Measurements from ENCODE around the gene HSPE1.

Gene HSPE1

DNA sequence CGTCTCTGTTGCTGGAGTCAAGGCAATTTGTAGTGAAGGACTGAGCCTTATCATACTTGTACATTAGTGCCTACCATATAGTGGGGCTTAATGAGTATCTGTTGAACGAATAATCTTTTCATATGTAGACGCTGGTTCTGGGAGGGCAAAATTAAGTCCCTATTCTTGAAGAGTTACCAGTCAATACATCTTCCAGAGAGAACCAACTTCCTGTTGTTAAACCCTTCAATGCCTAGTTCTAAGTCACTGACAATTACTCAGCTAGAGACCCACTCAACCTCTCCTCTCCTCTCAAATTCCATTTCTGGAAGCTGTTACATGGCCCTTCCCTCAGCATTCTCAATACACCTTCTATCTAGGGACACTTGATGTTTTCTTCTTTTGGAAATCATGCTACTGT lies 14.6 kb downstream of the HSPE1 start:
- TF ChIP-seq, protein P1, sequence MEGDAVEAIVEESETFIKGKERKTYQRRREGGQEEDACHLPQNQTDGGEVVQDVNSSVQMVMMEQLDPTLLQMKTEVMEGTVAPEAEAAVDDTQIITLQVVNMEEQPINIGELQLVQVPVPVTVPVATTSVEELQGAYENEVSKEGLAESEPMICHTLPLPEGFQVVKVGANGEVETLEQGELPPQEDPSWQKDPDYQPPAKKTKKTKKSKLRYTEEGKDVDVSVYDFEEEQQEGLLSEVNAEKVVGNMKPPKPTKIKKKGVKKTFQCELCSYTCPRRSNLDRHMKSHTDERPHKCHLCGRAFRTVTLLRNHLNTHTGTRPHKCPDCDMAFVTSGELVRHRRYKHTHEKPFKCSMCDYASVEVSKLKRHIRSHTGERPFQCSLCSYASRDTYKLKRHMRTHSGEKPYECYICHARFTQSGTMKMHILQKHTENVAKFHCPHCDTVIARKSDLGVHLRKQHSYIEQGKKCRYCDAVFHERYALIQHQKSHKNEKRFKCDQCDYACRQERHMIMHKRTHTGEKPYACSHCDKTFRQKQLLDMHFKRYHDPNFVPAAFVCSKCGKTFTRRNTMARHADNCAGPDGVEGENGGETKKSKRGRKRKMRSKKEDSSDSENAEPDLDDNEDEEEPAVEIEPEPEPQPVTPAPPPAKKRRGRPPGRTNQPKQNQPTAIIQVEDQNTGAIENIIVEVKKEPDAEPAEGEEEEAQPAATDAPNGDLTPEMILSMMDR (IDR thresholded peaks at IDR 0.05; ENCODE audit: extremely low read depth, missing control alignments) = no peak
- DNase-seq (ENCODE audit: low spot score) = no peak

DNA sequence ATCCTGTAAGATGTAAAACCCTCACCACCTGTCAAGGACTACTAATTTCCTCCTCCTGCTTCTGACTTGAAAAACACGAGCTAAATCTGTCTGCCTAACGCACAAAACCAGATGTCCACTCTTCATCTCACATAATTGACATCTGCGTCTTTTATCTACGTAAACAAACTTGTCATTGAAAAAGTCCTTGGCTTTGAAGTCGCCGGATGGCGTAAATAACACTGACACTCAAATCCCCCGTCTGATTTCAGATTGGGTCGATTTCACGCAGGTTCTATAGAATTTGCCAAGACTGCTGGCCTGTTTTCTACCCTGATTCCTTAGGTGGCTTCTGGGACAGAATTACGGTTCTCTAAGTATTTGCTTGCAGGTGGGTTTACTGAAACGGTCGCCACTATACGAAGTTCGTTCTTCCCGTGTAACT lies 15.1 kb downstream of the HSPE1 start:
- TF ChIP-seq, protein P1 (IDR thresholded peaks at IDR 0.05; ENCODE audit: extremely low read depth, missing control alignments) = no peak
- DNase-seq (ENCODE audit: low spot score) = no peak

DNA sequence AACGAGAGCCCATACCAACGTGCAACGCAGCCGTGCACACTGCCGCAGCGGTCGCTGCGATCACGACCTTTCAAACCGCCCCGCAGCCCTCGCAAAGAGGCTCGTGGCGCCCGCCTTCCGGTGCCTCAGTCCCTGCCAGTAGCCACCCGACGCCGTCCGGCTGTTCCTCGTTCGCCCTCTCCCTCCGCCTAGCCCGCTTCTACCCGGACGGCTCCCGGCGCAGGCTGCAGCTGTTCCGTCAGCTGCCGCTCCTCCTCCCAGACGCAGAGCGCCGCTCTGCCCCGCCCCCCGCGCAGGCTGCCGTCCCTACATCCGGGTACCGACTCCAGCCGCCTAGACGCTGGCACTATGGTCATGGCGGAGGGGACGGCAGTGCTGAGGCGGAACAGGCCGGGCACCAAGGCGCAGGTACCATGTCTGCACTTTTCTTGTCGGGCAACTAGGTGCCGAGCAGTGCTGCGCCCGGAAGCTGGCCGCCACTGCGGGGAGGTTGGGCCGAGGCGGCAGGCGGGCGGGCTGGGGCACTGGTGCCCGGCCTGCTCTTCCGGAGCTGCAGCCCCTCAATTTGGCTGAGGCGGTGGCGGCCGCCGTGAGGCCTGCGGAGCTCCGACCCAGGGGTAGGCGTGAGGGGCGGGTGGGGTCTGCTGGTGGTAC lies 15.7 kb downstream of the HSPE1 start, which contains the start of gene MOB4:
Gene MOB4, plus strand, starts transcription at position 328 of the 654 bp plus-strand sequence. Its CDS starts 21 bp downstream, at position 349.
- TF ChIP-seq, protein P1 (IDR thresholded peaks at IDR 0.05; ENCODE audit: extremely low read depth, missing control alignments) = no peak
- peak; percentile 96 for DNase-seq (ENCODE audit: low spot score)

DNA sequence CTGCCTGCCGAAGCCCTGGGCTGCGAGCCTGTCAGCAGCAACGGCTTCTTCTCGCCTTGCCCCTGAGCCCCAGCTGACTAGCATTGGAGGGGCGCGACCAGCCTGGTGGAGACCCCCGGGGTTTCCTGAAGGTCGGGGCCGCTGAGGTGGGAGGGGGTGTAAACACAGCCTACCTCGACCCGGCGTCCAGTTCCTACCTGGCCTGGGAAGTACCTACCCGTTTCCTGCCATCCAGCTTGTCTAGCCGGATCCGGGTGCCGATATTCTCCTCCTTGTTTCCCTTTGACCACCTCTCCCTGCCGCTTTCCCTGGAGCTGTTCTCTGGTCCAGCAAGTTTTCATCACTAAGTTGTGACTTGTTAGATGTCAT lies 16.2 kb downstream of the HSPE1 start:
- DNase-seq (ENCODE audit: low spot score) = no peak
- TF ChIP-seq, protein P1 (IDR thresholded peaks at IDR 0.05; ENCODE audit: extremely low read depth, missing control alignments) = no peak

DNA sequence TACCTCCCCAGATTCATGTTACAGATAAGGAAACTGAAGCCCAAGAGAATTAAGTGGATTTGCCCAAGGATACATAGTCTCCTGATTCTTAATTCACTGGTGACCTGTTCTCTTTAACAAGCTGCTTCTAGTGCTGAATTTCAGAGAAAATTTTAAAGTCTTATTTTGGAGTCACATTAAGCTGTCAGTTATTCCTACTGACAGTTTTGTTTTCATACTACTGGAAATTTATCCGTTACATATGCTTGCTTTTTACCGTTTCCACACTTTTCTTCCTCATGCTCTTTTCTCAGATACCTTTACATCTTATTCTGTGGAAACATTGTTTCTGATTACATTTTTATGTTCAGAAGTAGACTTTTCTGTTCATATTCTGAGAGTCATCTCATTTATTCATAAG lies 17.0 kb downstream of the HSPE1 start:
- TF ChIP-seq, protein P1 (IDR thresholded peaks at IDR 0.05; ENCODE audit: extremely low read depth, missing control alignments) = no peak
- DNase-seq (ENCODE audit: low spot score) = no peak

DNA sequence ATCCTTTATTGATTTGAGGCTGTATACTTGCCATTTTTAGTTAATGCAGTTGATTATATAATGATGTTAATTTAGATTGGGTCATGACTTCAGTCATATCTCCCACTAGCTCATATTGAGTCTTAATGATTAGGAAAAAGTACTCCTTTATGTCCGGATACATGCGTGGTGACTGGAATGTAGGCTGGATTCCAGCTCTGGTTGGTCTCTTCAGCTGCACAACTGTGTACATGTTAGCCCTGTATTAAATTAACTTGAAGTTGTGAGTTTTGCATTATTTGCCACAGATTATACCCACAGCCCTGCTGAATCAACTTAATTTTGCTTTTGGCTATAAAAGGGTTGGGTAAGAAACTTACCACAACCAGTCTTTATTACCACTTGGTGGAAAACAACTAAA lies 38.2 kb downstream of the HSPE1 start:
- no peak for DNase-seq (ENCODE audit: low spot score)
- TF ChIP-seq, protein P1 (IDR thresholded peaks at IDR 0.05; ENCODE audit: extremely low read depth, missing control alignments) = no peak

DNA sequence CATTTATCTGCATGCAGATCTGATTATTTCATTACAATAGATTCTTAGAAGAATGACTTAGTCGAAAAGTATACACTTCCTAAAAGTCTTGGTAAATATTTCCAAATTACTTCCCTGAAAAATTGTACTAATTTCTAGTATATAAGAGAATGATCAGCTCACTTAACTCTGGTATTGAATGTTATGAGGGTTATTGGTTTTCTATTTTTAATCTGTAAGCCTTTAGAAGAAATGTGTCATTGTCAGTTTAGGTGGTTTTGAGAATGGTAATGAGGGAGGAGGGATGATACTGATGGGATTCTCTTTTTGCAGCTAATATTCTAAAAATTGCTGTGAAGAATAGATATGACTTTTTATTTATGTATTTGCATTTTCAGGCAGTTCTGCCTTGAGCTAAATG lies 39.6 kb downstream of the HSPE1 start:
- no peak for DNase-seq (ENCODE audit: low spot score)
- TF ChIP-seq, protein P1 (IDR thresholded peaks at IDR 0.05; ENCODE audit: extremely low read depth, missing control alignments) = no peak
